ENCODE data around the gene FGGY. TPM values are rescaled to one million over a fixed set of nuclear protein-coding genes. Genes with fewer than 3 reads are reported as not detected.

FGGY gene
- total and polyA plus RNA-seq, 2 donors (not counting 3 experiments of a cell fraction or from before 2014, with no cell fraction given) = 5.6 to 6.4 TPM

- intact Hi-C loops (cut with micrococcal nuclease) (no loop called here), dilution Hi-C loops (cut with MboI; ENCODE audit: extremely low pct_ligation_motif_present, low sequenced_read_pairs) (no loop called here)
- H3K4me3 ChIP-seq (replicated peaks in 1 of 3; ENCODE audit: insufficient read depth in 1 of 3, low read depth in 1 of 3, low read length in 3 of 3) = no peak overlapping the region
- no peaks in the 10 kb centered on the region for H3K27me3 ChIP-seq (ENCODE audit: control insufficient read depth in 2 of 2, insufficient read depth in 2 of 2, low read length in 2 of 2)
- no peaks in the 10 kb centered on the region for H3K79me2 ChIP-seq (ENCODE audit: control insufficient read depth, insufficient read depth, low read length)
- POLR2A ChIA-PET = no interaction called here
- no peaks in the 10 kb centered on the region for H3K9me3 ChIP-seq (replicated peaks; ENCODE audit: control insufficient read depth, insufficient read depth, low read length)
- H3K4me2 ChIP-seq (ENCODE audit: insufficient read depth, low read length) = no peak overlapping the region
- H3K36me3 ChIP-seq (ENCODE audit: control insufficient read depth in 2 of 2, extremely low read depth in 1 of 2, insufficient read depth in 2 of 2, low read length in 2 of 2) = no peaks in the 10 kb centered on the region
- H3K9ac ChIP-seq (replicated peaks; ENCODE audit: extremely low read depth, insufficient read depth, low read length) = no peak overlapping the region
- CTCF ChIA-PET = interaction anchor here (1.1 kb wide), 1 partner anchor 309 kb away, joined by 3 read pairs; no protein-coding TSS in a partner anchor
- H3K9me1 ChIP-seq (replicated peaks; ENCODE audit: control insufficient read depth, extremely low read depth, insufficient read depth, low read length) = no peaks in the 10 kb centered on the region
- no peak for DNase-seq (ENCODE audit: low read depth, low spot score)
- TF ChIP-seq POLR2AphosphoS5 (IDR thresholded peaks at IDR 0.05; ENCODE audit: insufficient read depth, low read depth, low read length) (no peak), CTCF (IDR thresholded peaks at IDR 0.05; ENCODE audit: extremely low read depth in 1 of 2, insufficient read depth in 1 of 2, low read depth in 1 of 2, low read length in 2 of 2) (no peak), MYC (IDR thresholded peaks at IDR 0.05; ENCODE audit: low read depth, low read length) (no peak), FOS (IDR thresholded peaks at IDR 0.05; ENCODE audit: borderline replicate concordance, insufficient read depth, low read length) (no peak), JUN (IDR thresholded peaks at IDR 0.05; ENCODE audit: borderline replicate concordance, insufficient read depth, insufficient read length, low read depth) (no peak), EZH2 (IDR thresholded peaks at IDR 0.05; ENCODE audit: borderline replicate concordance, low read depth, low read length, severe bottlenecking) (no peak), GATA2 (IDR thresholded peaks at IDR 0.05; ENCODE audit: insufficient read depth, insufficient read length, low read depth, low read length) (no peak), POLR2A (IDR thresholded peaks at IDR 0.05; ENCODE audit: low read depth, low read length) (no peak)
- TF ChIP-seq, protein P1, sequence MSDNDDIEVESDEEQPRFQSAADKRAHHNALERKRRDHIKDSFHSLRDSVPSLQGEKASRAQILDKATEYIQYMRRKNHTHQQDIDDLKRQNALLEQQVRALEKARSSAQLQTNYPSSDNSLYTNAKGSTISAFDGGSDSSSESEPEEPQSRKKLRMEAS (IDR thresholded peaks at IDR 0.05; ENCODE audit: insufficient read depth, insufficient read length) = no peak
- H2AFZ ChIP-seq (ENCODE audit: low read depth, low read length) = no peak overlapping the region
- no peaks in the 10 kb centered on the region for H3K4me1 ChIP-seq (ENCODE audit: control insufficient read depth, extremely low read depth, insufficient read depth, low read length)
- no peaks in the 10 kb centered on the region for H4K20me1 ChIP-seq (replicated peaks; ENCODE audit: control insufficient read depth, extremely low read depth, insufficient read depth, low read length)
- FAIRE-seq = no peak
- no peak overlapping the region for H3K27ac ChIP-seq (ENCODE audit: insufficient read depth, low read depth, low read length)
- BruUV-seq (replicated peaks) = no TSS peak
Observed at GRCh38 chr1:59389847-59390246, 93.0 kb downstream of the FGGY start.

Measured in endothelial cell of umbilical vein (primary cell).